SH-SY5Y (cell line): ENCODE data around the gene HIVEP2.

Experiments used
- GATA2 ChIP-seq: IDR thresholded peaks from 2 replicates; pipeline ENCODE4 v1.6.1; 2011; ENCODE audit warnings: mild to moderate bottlenecking, low read depth, low read length
- GATA3 ChIP-seq: IDR thresholded peaks from 2 replicates; pipeline ENCODE4 v1.6.1; 2011; ENCODE audit warnings: low read depth, mild to moderate bottlenecking, low read length, moderate library complexity

DNA sequence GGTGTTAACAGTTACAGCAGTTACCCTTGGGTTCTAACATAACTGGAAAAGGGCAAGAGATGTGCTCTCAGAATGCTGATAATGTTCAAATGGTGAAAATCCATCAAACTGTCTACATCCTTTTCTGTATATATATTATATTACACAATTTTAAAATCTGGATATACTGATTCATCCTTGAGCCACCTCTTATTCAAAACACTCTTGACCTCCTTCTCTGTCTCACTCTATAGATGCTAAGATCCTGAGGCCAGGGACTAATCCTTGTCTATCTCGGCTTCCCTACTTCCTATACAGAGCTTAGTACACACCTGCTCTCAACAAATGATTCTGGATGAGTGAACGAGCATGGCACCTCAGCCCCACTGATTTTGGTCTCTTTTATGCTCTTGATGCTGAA lies 47.3 kb downstream of the HIVEP2 start:
- no peak for TF ChIP-seq GATA2
- no peak for TF ChIP-seq GATA3
